Endothelial cell of umbilical vein (primary cell): ENCODE results near the gene RND3. TPM values are rescaled to one million over a fixed set of nuclear protein-coding genes. Genes with fewer than 3 reads are reported as not detected.

ENCODE experiments used
- BruUV-seq: library from RNA; stranded (reverse); fragments of 400-500 nt; replicated peaks from 2 replicates; lab custom pipeline; 2021; lab: Mats Ljungman, UMichigan
- CTCF ChIA-PET: fragments of 300-600, 350-600 bp; sonication (Branson Sonifier 250); formaldehyde crosslinking; loops from one replicate; lab custom pipeline; 2021; ENCODE audit warnings: antibody characterized with exemption, inconsistent platforms; lab: Charles Lee
- POLR2A ChIA-PET: fragments of 300-600, 350-600 bp; sonication (Branson Sonifier 250); formaldehyde crosslinking; loops from one replicate; lab custom pipeline; 2021; ENCODE audit warnings: antibody characterized with exemption, inconsistent platforms; lab: Charles Lee
- DNase-seq: peaks from one replicate; pipeline ENCODE4 v3.0.0-alpha.2; 2011; ENCODE audit warnings: low read depth, low spot score
- FAIRE-seq: peaks from 2 replicates; lab custom pipeline; 2011; peaks lifted over from hg19 to GRCh38; lab: Jason Lieb, UNC
- H2AFZ ChIP-seq: 2 replicates; pipeline ENCODE4 v1.6.0; 2012; ENCODE audit warnings: low read depth, low read length, control low read depth, inconsistent platforms
- H3K27ac ChIP-seq: 2 replicates; pipeline ENCODE4 v1.5.1; 2011; ENCODE audit warnings: low read depth, mild to moderate bottlenecking, control low read depth, low read length, moderate library complexity; ENCODE audit not compliant: insufficient read depth
- H3K27me3 ChIP-seq, 2 experiments: 2 replicates each; pipeline versions ENCODE4 v1.6.0 to v1.6.1; 2011; ENCODE audit warnings: low read length in 2 of 2, mixed read lengths in 1 of 2; ENCODE audit not compliant: control insufficient read depth in 2 of 2, insufficient read depth in 2 of 2
- H3K36me3 ChIP-seq, 2 experiments: 2 replicates in 1 of 2; 3 replicates in 1 of 2; pipeline ENCODE4 v1.5.1; 2011; ENCODE audit warnings: low read length in 2 of 2, mild to moderate bottlenecking in 1 of 2, moderate library complexity in 1 of 2; ENCODE audit not compliant: control insufficient read depth in 2 of 2, insufficient read depth in 2 of 2; ENCODE audit errors: extremely low read depth in 1 of 2
- H3K4me1 ChIP-seq: 3 replicates; pipeline ENCODE4 v1.5.1; 2011; ENCODE audit warnings: mild to moderate bottlenecking, low read length; ENCODE audit not compliant: control insufficient read depth, insufficient read depth; ENCODE audit errors: extremely low read depth
- H3K4me2 ChIP-seq: 2 replicates; pipeline ENCODE4 v1.6.1; 2011; ENCODE audit warnings: low read length, control low read depth, mixed read lengths; ENCODE audit not compliant: insufficient read depth
- H3K4me3 ChIP-seq, 3 experiments: fragments of 200-600 bp in 1 of 3; sonication (generic), shearing (Covaris generic) in 1 of 3; replicated peaks in 1 of 3; 2 replicates each; pipeline ENCODE4 v1.5.1; 2011 to 2016; ENCODE audit warnings: control low read depth in 3 of 3, low read length in 3 of 3, mild to moderate bottlenecking in 2 of 3, inconsistent platforms in 1 of 3, low read depth in 1 of 3, moderate library complexity in 1 of 3; ENCODE audit not compliant: insufficient read depth in 1 of 3
- H3K79me2 ChIP-seq: 2 replicates; pipeline ENCODE4 v1.6.0; 2012; ENCODE audit warnings: low read length, inconsistent platforms; ENCODE audit not compliant: control insufficient read depth, insufficient read depth
- H3K9ac ChIP-seq: replicated peaks from 2 replicates; pipeline ENCODE3; 2011; ENCODE audit warnings: low read length, control low read depth; ENCODE audit not compliant: insufficient read depth; ENCODE audit errors: extremely low read depth
- H3K9me1 ChIP-seq: replicated peaks from 3 replicates; pipeline ENCODE4 v1.6.0; 2011; ENCODE audit warnings: mild to moderate bottlenecking, low read length; ENCODE audit not compliant: control insufficient read depth, insufficient read depth; ENCODE audit errors: extremely low read depth
- H3K9me3 ChIP-seq: replicated peaks from 2 replicates; pipeline ENCODE4 v1.5.1; 2012; ENCODE audit warnings: low read length, inconsistent platforms; ENCODE audit not compliant: control insufficient read depth, insufficient read depth
- H4K20me1 ChIP-seq: replicated peaks from 2 replicates; pipeline ENCODE3; 2011; ENCODE audit warnings: mild to moderate bottlenecking, low read length; ENCODE audit not compliant: control insufficient read depth, insufficient read depth; ENCODE audit errors: extremely low read depth
- CTCF ChIP-seq, 2 donors: IDR thresholded peaks; 1 replicate in 1 of 2; 2 replicates in 1 of 2; pipeline ENCODE4 v1.5.1; 2011; ENCODE audit warnings: low read length in 2 of 2, mild to moderate bottlenecking in 2 of 2, moderate library complexity in 2 of 2, control low read depth in 1 of 2, inconsistent platforms in 1 of 2, low read depth in 1 of 2; ENCODE audit not compliant: insufficient read depth in 1 of 2; ENCODE audit errors: extremely low read depth in 1 of 2
- EZH2 ChIP-seq: IDR thresholded peaks from 2 replicates; pipeline ENCODE4 v1.6.1; 2012; ENCODE audit warnings: borderline replicate concordance, low read depth, mild to moderate bottlenecking, moderate library complexity, low read length, inconsistent platforms; ENCODE audit not compliant: severe bottlenecking
- FOS ChIP-seq: IDR thresholded peaks from 2 replicates; pipeline ENCODE4 v1.6.1; 2011; ENCODE audit warnings: mild to moderate bottlenecking, low read length, moderate library complexity, borderline replicate concordance; ENCODE audit not compliant: insufficient read depth
- GATA2 ChIP-seq: IDR thresholded peaks from 2 replicates; pipeline ENCODE4 v1.7.0; 2011; ENCODE audit warnings: low read depth, mild to moderate bottlenecking, moderate library complexity, mixed read lengths, low read length; ENCODE audit not compliant: insufficient read length, insufficient read depth
- JUN ChIP-seq: IDR thresholded peaks from 2 replicates; pipeline ENCODE4 v1.6.1; 2011; ENCODE audit warnings: borderline replicate concordance, low read depth; ENCODE audit not compliant: insufficient read length, insufficient read depth
- MAX ChIP-seq: IDR thresholded peaks from 2 replicates; pipeline ENCODE4 v1.6.1; 2011; ENCODE audit not compliant: insufficient read depth, insufficient read length
- MYC ChIP-seq: IDR thresholded peaks from one replicate; pipeline ENCODE4 v1.6.1; 2011; ENCODE audit warnings: mild to moderate bottlenecking, low read depth, low read length
- POLR2A ChIP-seq: IDR thresholded peaks from 2 replicates; pipeline ENCODE4 v1.6.1; 2012; ENCODE audit warnings: low read depth, mild to moderate bottlenecking, control low read depth, low read length
- POLR2AphosphoS5 ChIP-seq: IDR thresholded peaks from 2 replicates; pipeline ENCODE4 v1.6.1; 2012; ENCODE audit warnings: low read depth, mild to moderate bottlenecking, control low read depth, low read length, moderate library complexity; ENCODE audit not compliant: insufficient read depth
- dilution Hi-C: fragments of 300-500 bp; cut with MboI; formaldehyde crosslinking; loops from one replicate; pipeline ENCODE4 v1.15.0; 2019; ENCODE audit warnings: low sequenced_read_pairs; ENCODE audit not compliant: extremely low pct_ligation_motif_present
- intact Hi-C: fragments of 100-400 bp; cut with micrococcal nuclease; formaldehyde crosslinking; loops from one replicate; pipeline ENCODE4 v1.10.0; 2022
- polyA plus RNA-seq, 4 experiments: library from polyadenylated mRNA; depleted of rRNA in 3 of 4; stranded (reverse) in 3 of 4; unstranded in 1 of 4; fragments of >200 nt; gene quantifications; 2 replicates each; pipeline versions ENCODE4 v1.2.1 to v1.2.3, GENCODE V29; 2011 to 2012; ENCODE audit warnings: missing spikeins in 1 of 4
- total RNA-seq: library from RNA; stranded (reverse); gene quantifications from 2 replicates; pipeline ENCODE4 v1.2.3, GENCODE V29; 2021

Gene RND3
- total and polyA plus RNA-seq, 2 donors (not counting 3 experiments of a cell fraction or from before 2014, with no cell fraction given), result 53.3 to 158 TPM

GRCh38 chr2:150491430-150491829, 4.0 kb upstream of the RND3 start:
- POLR2A ChIA-PET, result no interaction called here
- intact Hi-C loops, result no loop called here
- no peaks in the 10 kb centered on the region for H4K20me1 ChIP-seq
- H3K4me2 ChIP-seq, result peak overlapping the region; percentile 34
- peak overlapping the region; percentile 27 for H3K27ac ChIP-seq
- H3K36me3 ChIP-seq, result no peaks in the 10 kb centered on the region
- H3K9ac ChIP-seq, result no peak overlapping the region
- peaks cover 13% of the 10 kb centered on the region for H3K4me1 ChIP-seq
- H3K9me3 ChIP-seq, result no peaks in the 10 kb centered on the region
- CTCF ChIA-PET, result no interaction called here
- no TSS peak for BruUV-seq
- no peaks in the 10 kb centered on the region for H3K27me3 ChIP-seq
- no peaks in the 10 kb centered on the region for H3K9me1 ChIP-seq
- H3K79me2 ChIP-seq, result peaks cover 8% of the 10 kb centered on the region
- FAIRE-seq (peak; percentile 66), DNase-seq (peak; percentile 39)
- TF ChIP-seq POLR2A (no peak), POLR2AphosphoS5 (no peak), EZH2 (no peak), FOS (peak; percentile 37), GATA2 (no peak), JUN (peak; percentile 32), MYC (no peak), CTCF (IDR thresholded peaks at IDR 0.05; ENCODE audit: extremely low read depth in 1 of 2, insufficient read depth in 1 of 2, low read depth in 1 of 2, low read length in 2 of 2) (no peak), MAX (no peak)
- H3K4me3 ChIP-seq, result no peak overlapping the region
- no peak overlapping the region for H2AFZ ChIP-seq
- dilution Hi-C loops, result loop anchor here (25.0 kb wide), 1 partner anchor 354 kb away; no protein-coding TSS in a partner anchor
